GM12878 (cell line): Measurements from ENCODE around the gene SCAMP4.

ENCODE experiments used
- CTCF ChIP-seq, 3 experiments: IDR thresholded peaks in 2 of 3; conservative IDR thresholded peaks in 1 of 3; 2 replicates each; pipeline ENCODE4 v1.5.1; 2011; ENCODE audit warnings: low read depth in 3 of 3, low read length in 3 of 3, mild to moderate bottlenecking in 3 of 3, control low read depth in 2 of 3, moderate library complexity in 2 of 3, inconsistent platforms in 1 of 3, mixed read lengths in 1 of 3; ENCODE audit not compliant: control insufficient read depth in 2 of 3, insufficient read depth in 1 of 3; ENCODE audit errors: extremely low read depth in 1 of 3
- SREBF2 ChIP-seq: IDR thresholded peaks from 2 replicates; pipeline ENCODE4 v1.6.1; 2012; ENCODE audit warnings: mild to moderate bottlenecking, low read length

- TF ChIP-seq CTCF (IDR thresholded peaks at IDR 0.05 in 2 of 3, conservative IDR thresholded peaks at IDR 0.05 in 1 of 3; ENCODE audit: control insufficient read depth in 2 of 3, extremely low read depth in 1 of 3, insufficient read depth in 1 of 3, low read depth in 3 of 3, low read length in 3 of 3) (no peak), SREBF2 (no peak)
These were observed 5.0 kb downstream of the SCAMP4 start for GRCh38 chr19:1910177-1910576.
